Neural crest cell (in vitro differentiated cells): ENCODE measurements around the gene TMEM87B. TPM values are rescaled to one million over a fixed set of nuclear protein-coding genes. Genes with fewer than 3 reads are reported as not detected.

ENCODE experiments used
- DNase-seq: peaks from one replicate; pipeline ENCODE4 v3.0.0; 2021; ENCODE audit warnings: low read depth, mixed read lengths, low spot score
- H3K27ac Mint-ChIP-seq: one replicate; pipeline ENCODE4 v1.8.0; 2021; ENCODE audit warnings: mild to moderate bottlenecking, mixed read lengths; ENCODE audit not compliant: unreplicated experiment
- H3K27me3 Mint-ChIP-seq: 2 replicates; pipeline ENCODE4 v1.8.0; 2021; ENCODE audit warnings: low read depth, mild to moderate bottlenecking, mixed read lengths
- H3K36me3 Mint-ChIP-seq: 2 replicates; pipeline ENCODE4 v1.8.0; 2021; ENCODE audit warnings: low read depth, mild to moderate bottlenecking, mixed read lengths
- H3K4me1 Mint-ChIP-seq: 2 replicates; pipeline ENCODE4 v1.8.0; 2021; ENCODE audit warnings: mixed read lengths
- H3K4me3 Mint-ChIP-seq: one replicate; pipeline ENCODE4 v1.8.0; 2021; ENCODE audit warnings: mild to moderate bottlenecking, mixed read lengths
- H3K9me3 Mint-ChIP-seq: 2 replicates; pipeline ENCODE4 v1.8.0; 2021; ENCODE audit warnings: mixed read lengths
- total RNA-seq: library from RNA; stranded (reverse); gene quantifications from 2 replicates; pipeline ENCODE4 v1.2.1, GENCODE V29; 2021
- TF ChIP-seq, protein P1 (sequence below): fragments of 200-600 bp; sonication (generic); conservative IDR thresholded peaks from 2 replicates; pipeline ENCODE4 v1.5.0; 2021; ENCODE audit warnings: antibody characterized with exemption, mild to moderate bottlenecking

Gene TMEM87B
- total RNA-seq, 1 donor from 2014 or later = 6.2 TPM

DNA sequence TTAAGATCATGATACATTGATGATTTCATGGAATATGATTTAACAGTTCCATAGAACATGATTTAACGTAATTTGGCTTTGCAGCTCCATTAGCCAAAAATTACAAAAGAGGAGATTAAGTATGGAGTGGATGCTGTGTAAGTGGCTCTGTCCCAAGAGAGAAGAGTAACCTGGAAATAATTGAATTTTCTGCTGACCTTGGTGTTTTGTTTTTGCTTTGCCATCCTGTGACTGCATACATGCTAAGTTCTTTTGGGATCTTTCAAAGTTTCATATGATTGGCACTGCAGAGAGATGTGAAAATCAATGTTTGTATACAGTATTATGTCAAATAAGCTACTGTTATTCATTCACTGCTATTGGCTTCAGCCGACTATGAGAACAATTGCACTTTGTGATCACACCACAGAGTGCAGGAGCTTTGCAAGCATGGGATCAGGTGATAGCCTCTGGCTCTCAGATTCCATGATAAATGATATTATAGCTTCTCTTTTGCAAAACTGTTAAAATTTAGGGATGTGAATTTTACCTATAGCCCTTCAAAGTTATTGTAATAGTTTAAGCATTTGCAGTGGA is 46.1 kb upstream of the TMEM87B start:
- TF ChIP-seq, protein P1, sequence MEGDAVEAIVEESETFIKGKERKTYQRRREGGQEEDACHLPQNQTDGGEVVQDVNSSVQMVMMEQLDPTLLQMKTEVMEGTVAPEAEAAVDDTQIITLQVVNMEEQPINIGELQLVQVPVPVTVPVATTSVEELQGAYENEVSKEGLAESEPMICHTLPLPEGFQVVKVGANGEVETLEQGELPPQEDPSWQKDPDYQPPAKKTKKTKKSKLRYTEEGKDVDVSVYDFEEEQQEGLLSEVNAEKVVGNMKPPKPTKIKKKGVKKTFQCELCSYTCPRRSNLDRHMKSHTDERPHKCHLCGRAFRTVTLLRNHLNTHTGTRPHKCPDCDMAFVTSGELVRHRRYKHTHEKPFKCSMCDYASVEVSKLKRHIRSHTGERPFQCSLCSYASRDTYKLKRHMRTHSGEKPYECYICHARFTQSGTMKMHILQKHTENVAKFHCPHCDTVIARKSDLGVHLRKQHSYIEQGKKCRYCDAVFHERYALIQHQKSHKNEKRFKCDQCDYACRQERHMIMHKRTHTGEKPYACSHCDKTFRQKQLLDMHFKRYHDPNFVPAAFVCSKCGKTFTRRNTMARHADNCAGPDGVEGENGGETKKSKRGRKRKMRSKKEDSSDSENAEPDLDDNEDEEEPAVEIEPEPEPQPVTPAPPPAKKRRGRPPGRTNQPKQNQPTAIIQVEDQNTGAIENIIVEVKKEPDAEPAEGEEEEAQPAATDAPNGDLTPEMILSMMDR = no peak
- Mint-ChIP-seq H3K4me3 (no peak overlapping the region), H3K27ac (no peak overlapping the region), H3K27me3 (no peaks in the 10 kb centered on the region), H3K9me3 (no peaks in the 10 kb centered on the region), H3K36me3 (no peaks in the 10 kb centered on the region), H3K4me1 (peaks cover 10% of the 10 kb centered on the region)
- no peak for DNase-seq

DNA sequence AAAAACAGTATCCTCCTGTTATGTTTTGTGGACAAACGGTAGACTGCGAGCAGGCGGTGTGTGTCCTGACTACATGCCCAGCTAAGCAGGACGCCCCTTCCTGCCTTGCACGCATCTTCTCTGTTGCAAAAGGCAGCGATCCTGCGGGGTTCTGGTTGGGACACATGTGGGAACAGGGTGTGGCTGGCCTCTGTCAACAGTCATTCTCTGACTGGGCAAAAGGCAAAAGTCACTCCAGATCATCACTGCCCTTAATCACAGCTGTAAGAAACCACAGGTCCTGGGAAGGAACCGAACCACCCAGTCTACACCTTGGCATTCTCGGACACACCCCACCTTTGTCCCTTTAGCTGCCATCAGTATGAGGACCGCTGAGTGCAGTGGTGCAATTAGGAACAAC is 44.3 kb upstream of the TMEM87B start:
- Mint-ChIP-seq H3K27ac (no peak overlapping the region), H3K27me3 (no peaks in the 10 kb centered on the region), H3K9me3 (no peaks in the 10 kb centered on the region), H3K4me3 (no peak overlapping the region), H3K36me3 (no peaks in the 10 kb centered on the region), H3K4me1 (peaks cover 10% of the 10 kb centered on the region)
- TF ChIP-seq, protein P1 = no peak
- no peak for DNase-seq

DNA sequence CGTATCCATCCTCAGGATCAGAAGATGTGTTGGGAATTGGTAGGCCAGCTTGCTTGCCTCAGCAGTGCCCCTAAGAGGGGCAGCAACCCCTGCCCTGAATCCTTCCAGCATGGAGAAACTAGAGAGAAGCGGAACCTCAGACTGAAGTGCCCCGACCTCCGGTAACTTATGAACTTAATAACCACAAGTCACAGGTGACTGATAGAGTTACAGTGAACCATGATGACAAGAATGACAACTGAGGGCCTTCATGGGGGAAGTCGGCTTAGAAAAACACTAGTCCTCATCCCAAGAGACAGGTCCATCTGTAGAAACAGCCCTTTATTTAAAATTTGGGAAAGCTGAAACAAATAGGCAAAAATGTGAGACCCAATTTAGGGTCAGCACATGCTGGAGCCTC is 42.5 kb upstream of the TMEM87B start:
- peaks cover 10% of the 10 kb centered on the region for H3K4me1 Mint-ChIP-seq
- H3K27me3 Mint-ChIP-seq = no peaks in the 10 kb centered on the region
- DNase-seq = no peak
- no peak overlapping the region for H3K27ac Mint-ChIP-seq
- TF ChIP-seq, protein P1 = no peak
- H3K9me3 Mint-ChIP-seq = peaks cover 4% of the 10 kb centered on the region
- no peak overlapping the region for H3K4me3 Mint-ChIP-seq
- H3K36me3 Mint-ChIP-seq = peaks cover 5% of the 10 kb centered on the region

DNA sequence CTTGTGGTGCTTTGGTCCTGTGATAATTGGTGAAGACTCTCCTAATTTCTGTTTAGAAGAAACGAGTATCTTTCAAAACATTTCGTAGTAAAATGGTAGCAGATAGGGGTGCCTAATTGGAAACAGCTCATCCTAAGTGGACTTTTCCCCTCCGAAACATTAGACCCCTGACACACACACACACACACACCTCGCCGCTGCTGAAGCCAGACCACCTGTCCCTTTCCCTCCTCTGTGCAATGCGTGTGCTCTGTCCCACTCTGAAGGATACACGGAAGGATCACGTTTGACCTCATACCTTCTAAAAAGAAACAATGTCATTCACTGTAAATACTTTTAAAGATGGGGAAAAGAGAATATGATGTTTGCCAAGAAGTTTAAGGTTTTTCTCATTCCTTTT is 36.2 kb upstream of the TMEM87B start:
- Mint-ChIP-seq H3K9me3 (peaks cover 4% of the 10 kb centered on the region), H3K4me1 (peaks cover 23% of the 10 kb centered on the region)
- TF ChIP-seq, protein P1 = no peak

DNA sequence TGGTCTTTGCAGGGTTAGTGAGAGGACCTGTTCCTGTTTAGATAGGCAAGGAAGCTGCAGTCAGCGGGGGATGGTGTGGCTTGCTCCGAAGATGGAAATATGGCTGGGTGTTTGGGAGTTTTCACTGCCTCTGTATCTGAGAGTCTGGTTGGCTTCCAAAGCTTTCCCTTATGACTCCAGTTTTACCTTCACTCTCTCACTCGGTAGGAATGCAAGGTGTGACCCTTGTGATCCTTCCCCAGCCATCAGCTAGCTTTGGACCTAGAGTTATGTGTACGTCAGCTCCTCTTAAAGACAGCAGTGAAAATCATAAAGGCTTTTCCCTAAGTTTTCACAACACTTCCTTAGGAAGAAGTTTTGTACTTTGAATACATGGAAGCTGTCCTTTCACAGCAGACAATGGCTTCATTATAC is 35.5 kb upstream of the TMEM87B start:
- Mint-ChIP-seq H3K36me3 (peaks cover 5% of the 10 kb centered on the region), H3K9me3 (peaks cover 4% of the 10 kb centered on the region), H3K27ac (no peak overlapping the region), H3K4me1 (peaks cover 23% of the 10 kb centered on the region), H3K27me3 (no peaks in the 10 kb centered on the region), H3K4me3 (no peak overlapping the region)
- TF ChIP-seq, protein P1 = no peak
- no peak for DNase-seq

More for the DNA sequence above, 36.2 kb upstream of the TMEM87B start:
- Mint-ChIP-seq H3K4me3 (no peak overlapping the region), H3K27me3 (no peaks in the 10 kb centered on the region), H3K36me3 (peaks cover 5% of the 10 kb centered on the region), H3K27ac (peak overlapping the region; percentile 51)
- DNase-seq = no peak
